ENCODE data around the gene ZNF441. TPM values are rescaled to one million over a fixed set of nuclear protein-coding genes. Genes with fewer than 3 reads are reported as not detected.
A peak's percentile ranks its signal among the peaks of the same experiment; 100 is the strongest.
"Not testable (repeated sequence)": the region's sequence is repeated elsewhere in the genome, so short reads cannot be mapped to it uniquely, and the experiment has no call there.

The ZNF441 gene
- total RNA-seq, result 8.0 and 10.4 TPM in 2 replicates

DNA sequence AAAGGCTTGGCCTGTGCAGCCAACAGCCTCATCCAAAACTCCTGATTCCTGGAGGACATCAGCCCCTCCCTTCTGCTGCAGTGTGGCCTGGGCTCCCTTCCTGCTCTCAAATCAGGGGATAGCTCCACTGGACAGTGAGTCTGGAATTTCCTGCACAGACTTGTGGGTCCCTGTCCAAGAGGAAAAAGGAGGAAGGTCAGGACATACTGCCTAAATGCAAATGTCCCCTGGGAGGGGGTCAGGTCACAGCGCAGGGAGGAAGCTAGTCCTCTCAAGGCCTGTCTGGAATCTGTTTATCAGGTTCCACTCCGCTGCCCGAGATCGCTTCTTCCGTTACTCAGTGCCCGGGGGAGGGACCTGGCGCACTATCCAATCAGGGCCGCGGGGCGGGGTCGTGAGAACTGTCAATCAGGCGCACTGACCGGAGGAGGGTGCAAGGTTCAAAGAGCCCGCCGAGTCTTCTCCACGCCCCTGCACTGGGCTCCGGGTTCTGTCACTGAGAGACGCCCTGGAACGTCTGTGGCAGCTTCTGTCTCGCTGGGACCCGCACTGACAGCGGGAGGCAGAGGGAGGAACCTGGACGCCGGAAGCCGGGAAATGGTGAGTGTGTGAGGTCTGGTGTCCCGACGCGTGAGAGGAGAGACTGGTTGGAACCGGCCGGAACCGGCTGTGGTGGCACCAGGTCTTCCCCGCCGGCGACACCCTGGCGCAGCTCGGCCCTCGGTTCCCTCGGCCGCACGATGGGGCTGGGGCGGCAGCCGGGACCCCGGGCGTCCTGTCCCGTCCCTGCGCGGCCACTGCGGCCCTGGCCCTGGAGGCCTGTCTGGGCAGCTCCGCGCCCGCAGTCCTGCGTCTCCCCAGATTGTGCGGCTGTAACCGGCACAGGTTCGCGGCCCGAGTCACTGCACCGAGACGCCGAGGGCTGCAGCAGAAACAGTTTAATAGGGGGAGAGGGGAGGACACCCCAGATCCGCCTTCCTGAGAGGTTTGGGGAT, at the start of gene ZNF441:
ZNF441 (plus strand) TSS at position 404 of the 995 bp plus-strand sequence; CDS start at position 598, 194 bp downstream.
- peak; percentile 94 for DNase-seq

DNA sequence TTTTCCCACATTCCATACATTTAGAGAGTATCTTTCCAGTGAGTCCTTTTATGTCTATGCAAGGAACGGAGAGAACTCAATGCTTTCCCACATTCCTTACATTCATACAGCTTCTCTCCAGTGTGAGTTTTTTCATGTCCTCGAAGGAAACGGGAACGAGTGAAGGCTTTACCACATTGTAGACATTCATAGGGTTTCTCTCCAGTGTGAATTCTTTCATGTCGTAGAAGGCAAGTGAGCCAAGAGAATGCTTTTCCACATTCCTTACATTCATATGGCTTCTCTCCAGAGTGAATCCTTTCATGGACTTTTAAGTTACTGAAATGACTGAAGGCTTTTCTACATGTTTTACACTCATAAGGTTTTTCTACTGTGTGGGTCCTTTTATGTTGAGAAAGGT, 45.1 kb upstream of the ZNF441 start:
- no peak for DNase-seq

DNA sequence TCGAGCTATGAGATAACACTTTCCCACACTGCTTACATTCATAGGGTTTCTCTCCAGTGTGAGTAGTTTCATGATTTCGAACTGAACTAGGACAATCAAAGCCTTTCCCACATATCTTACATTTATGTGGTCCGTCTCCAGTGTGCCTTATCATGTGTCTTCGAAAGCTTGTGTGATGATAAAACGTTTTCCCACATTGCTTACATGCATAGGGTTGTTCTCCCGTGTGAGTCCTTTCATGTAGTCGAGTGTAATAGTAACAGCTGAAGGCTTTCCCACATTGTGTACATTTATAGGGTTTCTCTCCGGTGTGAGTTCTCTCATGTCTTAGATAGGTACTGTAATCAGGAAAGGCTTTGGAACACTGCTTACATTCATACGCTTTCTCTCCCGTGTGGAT, 44.4 kb upstream of the ZNF441 start:
- no peak for DNase-seq

DNA sequence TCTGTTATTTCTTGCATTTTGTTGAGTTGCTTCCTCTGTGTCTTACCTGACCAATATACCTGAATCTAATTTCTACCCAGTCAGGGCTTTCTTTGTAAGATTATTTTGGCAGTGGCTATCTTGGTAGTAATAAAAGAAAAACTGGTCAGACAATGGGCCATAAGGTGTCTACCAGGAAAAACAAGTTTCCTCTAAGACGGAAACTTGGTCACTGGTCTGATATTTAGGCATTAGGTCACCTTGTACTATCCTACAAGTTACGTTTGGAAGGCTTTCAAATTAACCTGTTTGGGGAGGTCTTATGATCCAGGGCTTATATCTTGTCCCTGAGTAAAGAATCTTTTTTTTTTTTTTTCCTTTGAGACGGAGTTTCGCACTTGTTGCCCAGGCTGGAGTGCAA, 37.2 kb upstream of the ZNF441 start:
- no peak for DNase-seq

DNA sequence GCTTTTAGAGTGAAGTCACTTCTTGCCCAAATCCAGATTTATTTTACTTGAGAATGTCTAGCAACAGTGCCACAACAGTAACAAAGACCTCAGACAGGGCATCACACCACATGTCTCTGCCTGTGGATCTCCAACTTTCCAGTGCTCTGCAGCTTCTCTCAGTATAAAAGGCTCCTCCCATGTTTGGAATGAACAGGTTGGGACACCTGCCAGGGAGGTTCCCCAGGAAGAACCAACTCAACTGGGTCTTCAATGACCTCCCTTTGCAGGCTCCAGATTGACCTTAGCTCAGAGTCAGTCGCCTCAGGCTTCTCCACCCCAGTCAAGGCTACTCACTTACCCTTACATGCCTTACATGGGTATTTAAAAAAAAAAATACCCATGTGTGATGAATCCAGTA, 31.4 kb upstream of the ZNF441 start:
- no peak for DNase-seq

DNA sequence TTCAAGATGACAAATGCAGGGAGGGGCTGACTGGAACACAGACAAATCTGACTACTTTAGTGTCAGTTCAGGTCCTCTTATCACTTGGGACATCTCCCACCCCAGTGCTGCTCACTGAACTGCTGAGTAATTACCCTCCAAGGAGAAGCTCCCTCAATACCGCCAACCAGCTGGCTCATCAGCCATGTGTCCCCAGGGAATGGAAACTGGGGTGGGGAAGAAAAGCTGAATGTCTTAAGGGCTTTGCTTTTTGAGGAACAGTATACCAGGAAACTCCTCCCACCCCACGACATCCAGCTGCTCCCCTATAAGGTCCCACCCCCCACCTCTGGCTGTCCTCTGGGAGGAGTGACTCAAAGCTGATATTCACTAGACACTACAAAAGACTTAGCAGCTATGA, 30.1 kb upstream of the ZNF441 start:
- peak; percentile 4 for DNase-seq

DNA sequence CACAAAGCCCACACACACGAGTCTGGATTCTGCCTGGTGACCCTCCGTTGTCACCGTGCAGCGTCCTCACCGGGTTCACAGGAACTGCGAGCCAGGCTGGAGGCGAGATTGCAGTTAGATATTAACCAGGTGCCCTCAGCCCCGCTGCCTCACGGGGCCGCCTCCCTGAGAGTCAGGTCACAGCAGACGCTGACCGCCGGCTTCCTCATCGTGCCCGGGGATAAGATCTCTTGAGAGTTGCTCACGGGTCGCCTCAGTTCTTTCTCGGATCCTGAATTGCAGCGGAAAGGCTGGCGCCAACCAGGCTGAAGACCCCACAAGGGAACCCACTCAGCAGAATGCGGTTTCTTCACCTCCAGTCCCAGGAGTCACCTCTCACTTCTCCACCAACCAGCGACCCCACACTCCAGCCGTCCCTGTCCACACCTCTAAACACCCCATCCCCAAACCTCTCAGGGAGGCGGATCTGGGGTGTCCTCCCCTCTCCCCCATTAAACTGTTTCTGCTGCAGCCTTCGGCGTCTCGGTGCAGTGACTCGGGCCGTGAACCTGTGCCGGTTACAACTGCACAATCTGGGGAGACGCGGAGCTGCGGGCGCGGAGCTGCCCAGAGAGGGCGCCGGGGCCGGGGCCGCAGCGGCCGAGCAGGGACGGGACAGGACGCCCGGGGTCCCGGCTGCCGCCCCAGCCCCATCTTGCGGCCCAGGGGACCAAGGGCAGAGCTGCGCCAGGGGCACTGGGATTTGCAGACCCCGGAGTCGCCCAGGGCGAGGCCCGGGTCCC, 28.6 kb upstream of the ZNF441 start:
- peak; percentile 46 for DNase-seq

DNA sequence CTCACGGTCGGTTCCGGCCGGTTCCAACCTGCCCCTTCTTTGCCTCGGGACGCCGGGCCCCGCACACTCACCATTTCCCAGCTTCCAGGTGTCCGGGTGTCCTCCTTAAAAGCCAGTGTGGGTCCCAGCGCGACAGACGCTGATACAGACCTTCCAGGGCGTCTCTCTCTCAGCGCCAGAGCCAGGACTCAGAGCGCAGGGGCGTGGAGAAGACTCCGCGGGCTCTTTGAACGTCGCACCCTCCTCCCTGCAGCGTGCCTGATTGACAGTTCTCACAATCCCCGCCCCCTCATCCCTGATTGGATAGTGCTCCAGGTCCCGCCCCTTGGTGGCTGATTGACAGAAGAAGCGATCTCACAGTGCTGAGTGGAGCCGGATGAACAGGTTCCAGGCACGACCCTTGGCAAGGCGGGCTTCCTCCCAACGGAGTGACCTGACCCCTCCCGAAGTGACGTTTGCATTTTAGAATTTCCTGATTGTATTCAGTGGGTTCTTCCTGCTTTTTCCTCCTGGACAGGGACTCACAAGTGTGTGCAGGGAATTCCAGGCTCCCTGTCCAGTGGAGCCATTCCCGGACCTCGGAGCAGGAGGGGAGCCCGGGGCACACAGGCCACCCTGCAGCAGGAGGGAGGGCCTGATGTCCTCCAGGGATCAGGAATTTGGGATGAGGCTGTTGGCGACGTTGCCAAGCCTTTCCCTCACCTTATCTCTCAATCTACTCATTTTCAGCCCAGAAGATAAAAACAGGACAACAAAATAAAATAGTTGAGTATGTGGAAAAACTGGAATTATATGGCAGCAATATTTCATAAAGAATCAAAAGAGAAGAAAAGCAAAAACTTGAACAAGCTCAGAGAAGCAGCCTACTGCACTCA, 27.8 kb upstream of the ZNF441 start, which contains the start of gene ZNF823:
ZNF823 (minus strand) TSS at position 201 of the 875 bp plus-strand sequence; CDS start at position 74, 127 bp downstream.
- peak; percentile 99 for DNase-seq

DNA sequence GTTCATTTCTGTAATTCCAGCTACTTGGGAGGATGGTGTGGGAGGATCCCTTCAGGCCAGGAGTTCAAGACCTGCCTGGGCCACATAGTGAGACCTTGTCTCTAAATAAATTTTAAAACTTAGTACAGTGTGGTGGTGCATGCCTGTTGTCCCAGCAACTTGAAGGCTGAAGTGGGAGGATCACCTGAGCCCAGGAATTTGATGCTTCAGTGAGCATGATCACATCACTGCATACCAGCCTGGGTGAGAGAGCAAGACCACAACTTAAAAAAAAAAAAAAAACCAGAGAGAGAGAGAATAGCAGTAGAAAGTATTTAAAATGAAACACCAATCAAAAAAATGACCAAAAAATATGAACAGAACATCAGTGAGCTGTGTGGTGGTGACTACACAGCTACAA, 20.9 kb upstream of the ZNF441 start:
- DNase-seq, result no peak

DNA sequence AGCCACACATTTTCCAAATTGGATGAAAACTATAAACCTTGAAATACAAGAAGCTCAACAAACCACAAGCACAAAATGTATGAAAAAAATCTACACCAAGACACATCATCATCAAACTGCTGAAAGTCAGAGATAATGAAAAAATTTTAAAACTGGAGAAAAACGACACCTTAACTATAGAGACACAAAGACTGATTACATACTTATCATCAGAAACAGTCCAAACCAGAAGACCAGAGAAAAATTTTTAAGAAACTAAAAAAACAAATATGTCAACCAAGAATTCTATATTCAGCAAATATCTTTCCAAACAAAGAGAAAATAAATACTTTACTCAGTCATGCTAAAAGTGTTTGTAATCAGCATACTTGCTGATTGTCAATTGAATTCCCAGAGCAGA, 19.5 kb upstream of the ZNF441 start:
- no peak for DNase-seq

DNA sequence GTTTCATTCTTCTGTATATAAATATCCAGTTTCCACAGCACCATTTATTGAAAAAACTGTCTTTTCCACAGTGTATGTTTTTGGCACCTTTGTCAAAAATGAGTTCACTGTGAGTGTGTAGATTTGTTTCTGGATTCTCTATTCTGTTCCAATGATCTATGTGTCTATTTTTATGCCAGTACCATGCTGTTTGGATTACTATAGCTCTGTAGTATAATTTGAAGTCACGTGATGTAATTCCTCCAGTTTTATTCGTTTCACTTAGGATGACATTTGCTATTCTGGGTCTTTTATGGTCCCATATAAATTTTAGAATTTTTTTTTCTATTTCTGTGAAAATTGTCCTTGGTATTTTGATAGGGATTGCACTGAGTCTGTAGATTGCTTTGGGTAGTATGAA, 17.0 kb upstream of the ZNF441 start:
- no peak for DNase-seq

DNA sequence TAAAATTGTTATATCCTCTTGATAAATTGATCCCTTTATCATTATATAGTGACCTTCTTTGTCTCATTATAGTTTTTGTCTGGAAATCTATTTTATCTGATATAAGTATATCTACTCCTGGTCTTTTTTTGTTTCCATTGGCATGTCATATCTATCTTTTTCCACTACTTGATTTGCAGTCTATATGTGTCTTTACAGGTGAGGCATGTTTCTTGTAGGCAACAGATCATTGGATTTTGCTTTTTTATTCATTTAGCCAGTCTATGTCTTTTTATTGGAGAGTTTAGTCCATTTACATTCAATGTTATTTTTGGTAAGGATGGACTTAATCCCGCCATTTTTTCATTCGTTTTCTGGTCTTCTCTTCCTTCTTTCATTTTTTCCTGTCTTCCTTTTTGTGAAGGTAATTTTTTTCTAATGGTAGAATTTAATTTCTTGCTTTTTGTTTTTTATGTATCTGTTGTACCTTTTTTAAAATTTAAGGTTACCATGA, 14.5 kb upstream of the ZNF441 start:
- no peak for DNase-seq

DNA sequence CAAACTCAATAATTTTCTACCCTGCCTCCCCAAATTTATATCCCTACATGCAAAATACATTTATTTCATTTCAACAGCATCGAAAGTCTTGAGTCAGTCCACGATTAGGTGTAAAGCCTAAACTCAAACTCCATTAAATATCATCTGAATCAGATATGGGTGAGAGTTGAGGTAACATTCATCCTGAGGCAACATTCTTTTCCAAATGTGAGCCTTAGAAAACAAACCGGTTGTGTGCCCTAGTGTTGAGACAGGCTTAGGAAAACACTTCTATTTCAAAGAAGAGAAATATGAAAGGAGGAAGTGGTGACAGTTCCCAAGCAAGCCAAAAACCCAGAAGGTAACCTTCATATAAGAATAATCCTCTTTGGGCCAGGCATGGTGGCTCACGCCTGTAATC, 12.1 kb upstream of the ZNF441 start:
- DNase-seq, result no peak

DNA sequence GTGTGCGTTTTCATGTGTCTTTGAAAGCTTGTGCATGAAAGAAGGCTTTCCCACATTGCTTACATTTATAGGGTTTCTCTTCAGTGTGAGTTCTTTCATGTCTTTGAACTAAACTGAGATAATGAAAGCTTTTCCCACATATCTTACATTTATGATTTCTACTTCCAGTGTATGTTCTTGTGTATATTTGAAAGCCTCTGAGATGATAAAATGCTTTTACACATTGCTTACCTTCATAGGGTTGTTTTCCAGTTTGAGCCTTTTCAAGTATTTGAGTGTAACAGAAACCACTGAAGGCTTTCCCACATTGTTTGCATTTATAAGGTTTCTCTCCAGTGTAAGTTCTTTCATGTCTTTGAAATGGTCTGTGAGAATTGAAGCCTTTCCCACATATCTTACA, 9.8 kb upstream of the ZNF441 start:
- no peak for DNase-seq

DNA sequence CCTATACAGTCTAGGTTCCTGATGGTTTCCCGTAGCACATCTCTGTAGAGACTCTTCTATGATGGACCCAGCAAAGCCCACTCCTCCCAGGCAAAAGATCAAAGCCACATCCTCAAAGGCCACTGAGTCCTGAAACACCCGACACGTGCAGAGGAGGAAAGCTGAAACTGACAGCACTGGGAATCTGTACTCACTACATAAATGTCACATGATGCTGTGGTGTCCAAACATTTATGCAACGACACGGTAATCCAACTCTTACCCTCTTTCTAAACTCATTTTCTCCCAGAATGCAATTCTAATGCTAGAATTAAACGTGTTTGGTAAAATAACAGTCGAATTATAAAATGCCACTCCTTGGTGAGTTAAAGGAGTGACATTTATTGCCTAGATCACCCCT, 7.0 kb upstream of the ZNF441 start:
- no peak for DNase-seq

DNA sequence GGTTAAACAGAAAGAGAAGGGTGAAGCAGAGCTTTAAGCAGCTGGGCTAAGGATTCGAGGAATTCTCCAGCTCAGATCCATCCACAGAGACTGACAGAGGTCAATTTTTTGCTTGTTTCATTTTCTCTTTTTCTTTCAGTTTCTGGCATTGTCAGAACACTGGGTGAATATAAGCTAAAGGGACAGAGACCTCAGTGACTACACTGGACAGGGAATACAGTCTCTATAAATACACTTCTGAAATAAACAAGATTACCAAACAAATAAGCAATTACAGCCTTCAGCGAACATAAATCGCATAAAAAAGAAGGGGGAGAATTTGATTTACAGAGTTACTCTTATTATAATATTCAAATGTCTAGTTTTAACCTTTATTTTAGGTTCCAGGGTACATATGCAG, 3.7 kb upstream of the ZNF441 start:
- no peak for DNase-seq

DNA sequence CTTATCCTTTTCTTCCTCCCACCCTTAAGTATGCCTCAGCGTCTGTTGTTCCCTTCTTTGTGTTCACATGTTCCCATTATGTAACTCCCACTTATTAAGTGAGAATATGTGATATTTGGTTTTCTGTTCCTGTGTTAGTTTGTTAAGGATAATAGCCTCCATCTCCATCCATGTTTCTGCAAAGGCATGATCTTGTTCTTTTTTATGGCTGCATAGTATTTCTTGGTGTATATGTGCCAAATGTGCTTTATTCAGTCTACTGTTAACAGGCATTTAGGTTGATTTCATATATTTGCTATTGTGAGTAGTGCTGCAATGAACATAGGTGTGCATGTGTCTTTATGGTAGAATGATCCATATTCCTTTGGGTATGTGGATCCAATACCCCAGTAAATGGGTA, 3.2 kb upstream of the ZNF441 start:
- no peak for DNase-seq

DNA sequence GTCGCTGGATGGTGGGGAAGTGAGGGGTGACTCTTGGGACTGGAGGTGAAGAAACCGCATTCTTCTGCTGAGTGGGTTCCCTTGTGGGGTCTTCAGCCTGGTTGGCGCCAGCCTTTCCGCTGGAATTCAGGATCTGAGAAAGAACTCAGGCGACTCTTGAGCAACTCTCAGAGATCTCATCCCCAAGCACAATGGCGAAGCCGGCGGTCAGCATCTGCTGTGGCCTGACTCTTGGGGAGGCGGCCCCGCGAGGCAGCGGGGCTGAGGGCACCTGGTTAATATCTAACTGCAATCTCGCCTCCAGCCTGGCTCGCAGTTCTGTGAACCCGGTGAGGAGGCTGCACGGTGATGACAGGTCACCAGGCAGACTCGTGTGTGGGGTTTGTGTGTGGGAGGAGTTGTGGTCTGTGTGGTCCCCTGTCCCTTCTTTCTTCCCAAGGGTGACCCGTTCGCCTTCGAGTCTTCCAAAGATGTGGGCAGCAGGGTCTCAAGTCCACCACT, 883 bp downstream of the ZNF441 start:
- peak; percentile 41 for DNase-seq

DNA sequence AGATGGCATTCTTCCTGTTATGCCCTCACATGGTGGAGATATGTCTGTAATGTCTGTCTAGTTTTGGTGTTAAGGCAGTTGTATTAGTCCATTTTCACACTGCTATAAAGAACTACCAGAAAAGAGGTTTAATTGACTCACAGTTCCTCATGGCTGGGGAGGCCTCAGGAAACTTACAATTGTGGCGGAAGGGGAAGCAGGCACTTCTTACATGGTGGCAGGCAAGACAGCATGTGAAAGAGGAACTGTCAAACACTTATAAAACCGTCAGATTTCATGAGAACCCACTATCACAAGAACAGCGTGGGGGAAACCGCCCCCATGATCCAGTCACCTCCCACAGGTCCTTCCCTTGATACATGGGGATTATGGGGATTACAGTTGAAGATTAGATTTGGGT, 3.2 kb downstream of the ZNF441 start:
- DNase-seq, result no peak

DNA sequence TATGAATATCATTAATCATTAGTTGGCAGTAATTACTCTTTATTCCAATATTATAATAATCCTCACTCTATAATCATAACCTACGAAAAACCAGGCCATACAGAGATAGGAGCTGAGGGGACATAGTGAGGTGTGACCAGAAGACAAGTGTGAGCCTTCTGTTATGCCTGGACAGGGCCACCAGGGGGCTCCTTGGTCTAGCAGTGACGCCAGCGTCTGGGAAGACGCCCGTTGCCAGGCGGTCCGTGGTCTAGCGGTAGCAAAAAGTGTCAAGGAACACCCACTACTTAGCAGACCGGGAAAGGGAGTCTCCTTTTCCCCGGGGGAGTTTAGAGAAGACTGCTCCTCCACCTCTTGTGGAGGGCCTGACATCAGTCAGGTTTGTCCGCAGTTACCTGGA, 4.7 kb downstream of the ZNF441 start:
- DNase-seq, result not testable (repeated sequence)

DNA sequence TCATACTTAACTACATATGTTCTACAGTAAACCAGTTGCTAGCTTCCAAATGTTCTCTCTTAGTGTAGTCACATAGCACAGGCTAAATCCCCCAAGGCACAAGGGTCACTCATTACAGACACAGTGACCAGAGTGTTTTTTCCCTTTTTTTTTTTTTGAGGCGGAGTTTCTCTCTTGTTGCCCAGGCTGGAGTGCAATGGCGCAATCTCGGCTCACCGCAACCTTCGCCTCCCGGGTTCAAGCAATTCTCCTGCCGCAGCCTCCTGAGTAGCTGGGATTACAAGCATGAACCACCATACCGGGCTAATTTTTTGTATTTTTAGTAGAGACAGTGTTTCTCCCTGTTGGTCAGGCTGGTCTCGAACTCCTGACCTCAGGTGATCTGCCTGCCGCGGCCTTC, 9.9 kb downstream of the ZNF441 start:
- DNase-seq, result not testable (repeated sequence)

DNA sequence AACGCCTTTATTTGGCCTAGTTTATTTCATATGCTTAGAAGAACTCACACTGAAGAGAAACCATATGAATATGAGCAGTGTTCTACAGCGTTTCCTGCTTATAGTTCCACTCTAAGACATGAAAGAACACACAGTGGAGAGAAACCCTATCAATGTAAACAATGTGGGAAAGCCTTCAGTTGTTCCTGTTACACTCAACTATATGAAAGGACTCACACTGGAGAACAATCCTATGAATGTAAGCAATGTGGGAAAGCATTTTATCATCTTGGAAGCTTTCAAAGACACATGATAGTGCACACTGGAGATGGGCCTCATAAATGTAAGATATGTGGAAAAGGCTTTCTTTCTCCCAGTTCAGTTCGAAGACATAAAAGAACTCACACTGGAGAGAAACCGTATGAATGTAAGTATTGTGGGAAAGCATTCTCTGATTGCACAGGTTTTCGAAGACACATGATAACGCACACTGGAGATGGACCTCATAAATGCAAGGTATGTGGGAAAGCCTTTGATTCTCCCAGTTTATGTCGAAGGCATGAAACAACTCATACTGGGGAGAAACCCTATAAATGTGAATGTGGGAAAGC, 13.7 kb downstream of the ZNF441 start:
- DNase-seq, result no peak
